Loucy (cell line): ENCODE results near the gene PGS1.

ENCODE experiments used
- H2AFZ ChIP-seq: fragments of 200-600 bp; sonication (generic); 2 replicates; pipeline ENCODE4 v1.6.0; 2016; ENCODE audit warnings: antibody characterized with exemption, mild to moderate bottlenecking, low read length, moderate library complexity
- H3F3A ChIP-seq: fragments of 200-600 bp; 2 replicates; pipeline ENCODE4 v1.6.0; 2016; ENCODE audit warnings: antibody characterized with exemption, low read depth, mild to moderate bottlenecking
- H3K27me3 ChIP-seq: fragments of 200-600 bp; sonication (generic); 2 replicates; pipeline ENCODE4 v1.6.1; 2014; ENCODE audit warnings: low read length, mild to moderate bottlenecking; ENCODE audit not compliant: insufficient read depth, poor library complexity, severe bottlenecking
- H3K36me3 ChIP-seq: fragments of 200-600 bp; sonication (generic); 2 replicates; pipeline ENCODE4 v1.6.1; 2016; ENCODE audit warnings: low read length; ENCODE audit not compliant: insufficient read depth
- H3K4me1 ChIP-seq: fragments of 200-600 bp; sonication (generic); 2 replicates; pipeline ENCODE4 v1.5.1; 2014; ENCODE audit warnings: low read length, mild to moderate bottlenecking; ENCODE audit not compliant: insufficient read depth, poor library complexity, severe bottlenecking
- H3K4me2 ChIP-seq: fragments of 200-600 bp; sonication (generic); 2 replicates; pipeline ENCODE4 v1.6.0; 2014; ENCODE audit warnings: antibody characterized with exemption, low read length, low read depth, mild to moderate bottlenecking; ENCODE audit not compliant: poor library complexity, severe bottlenecking
- H3K4me3 ChIP-seq: fragments of 200-600 bp; sonication (generic); 2 replicates; pipeline ENCODE4 v1.5.1; 2014; ENCODE audit warnings: low read length, mild to moderate bottlenecking, mixed read lengths; ENCODE audit not compliant: poor library complexity, severe bottlenecking
- H3K79me2 ChIP-seq: fragments of 200-600 bp; sonication (generic); 2 replicates; pipeline ENCODE4 v1.6.1; 2014; ENCODE audit warnings: low read length; ENCODE audit not compliant: insufficient read depth
- H3K9ac ChIP-seq: fragments of 200-600 bp; sonication (generic); 2 replicates; pipeline ENCODE4 v1.6.0; 2014; ENCODE audit warnings: mild to moderate bottlenecking, low read depth, low read length, moderate library complexity; ENCODE audit not compliant: poor library complexity, severe bottlenecking
- H3K9me2 ChIP-seq: fragments of 200-600 bp; sonication (generic); replicated peaks from 2 replicates; pipeline ENCODE4 v1.6.1; 2016; ENCODE audit warnings: low read depth, low read length, mixed read lengths
- H3K9me3 ChIP-seq: fragments of 200-600 bp; sonication (generic); 2 replicates; pipeline ENCODE4 v1.6.1; 2014; ENCODE audit warnings: mild to moderate bottlenecking, antibody characterized with exemption, low read length, low read depth; ENCODE audit not compliant: insufficient read depth
- H4K20me1 ChIP-seq: fragments of 200-600 bp; sonication (generic); 2 replicates; pipeline ENCODE4 v1.6.0; 2014; ENCODE audit warnings: antibody characterized with exemption, low read length, mild to moderate bottlenecking; ENCODE audit not compliant: insufficient read depth, poor library complexity, severe bottlenecking
- CTCF ChIP-seq: fragments of 200-600 bp; sonication (generic); conservative IDR thresholded peaks from 2 replicates; pipeline ENCODE4 v1.5.1; 2014; ENCODE audit warnings: mild to moderate bottlenecking, antibody characterized with exemption, low read length
- EZH2phosphoT487 ChIP-seq: fragments of 200-600 bp; IDR thresholded peaks from 2 replicates; pipeline ENCODE4 v1.6.1; 2018; ENCODE audit warnings: antibody characterized with exemption, mild to moderate bottlenecking, moderate library complexity, borderline replicate concordance

The PGS1 gene

GRCh38 chr17:78401246-78401645 lies 22.8 kb downstream of the PGS1 start:
- Histone ChIP-seq H3K9me3 (no peaks in the 10 kb centered on the region), H3K27me3 (no peaks in the 10 kb centered on the region), H3K79me2 (peaks cover 6% of the 10 kb centered on the region; the same call in 1 of the 2 replicates), H3K36me3 (peaks cover 95% of the 10 kb centered on the region), H3K4me2 (no peak overlapping the region), H2AFZ (no peak overlapping the region), H3F3A (no peaks in the 10 kb centered on the region), H3K4me3 (no peak overlapping the region), H3K4me1 (no peaks in the 10 kb centered on the region), H3K9me2 (no peaks in the 10 kb centered on the region), H3K9ac (no peak overlapping the region), H4K20me1 (no peaks in the 10 kb centered on the region)
- TF ChIP-seq CTCF (no peak), EZH2phosphoT487 (no peak)

DNA sequence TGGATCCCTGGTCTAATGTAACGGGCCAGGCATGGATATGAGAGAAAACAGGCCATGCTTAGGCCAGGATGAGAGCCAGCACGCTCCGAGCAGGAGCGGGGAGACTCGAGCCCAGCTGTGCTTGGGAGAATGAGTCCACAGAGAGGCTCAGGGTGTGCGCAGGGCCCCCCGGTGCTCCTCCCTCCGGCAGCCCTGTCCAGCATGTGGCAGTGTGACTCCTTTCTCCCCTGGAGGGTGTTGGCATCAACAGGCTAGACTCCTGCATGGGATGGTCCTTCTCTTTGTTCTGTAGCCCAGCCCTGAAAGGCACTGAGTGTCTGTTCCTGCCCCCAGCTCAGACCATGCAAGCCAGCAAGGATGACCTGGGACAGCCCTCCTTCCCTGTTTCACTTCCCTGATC lies 23.4 kb downstream of the PGS1 start:
- no peaks in the 10 kb centered on the region for H3F3A ChIP-seq
- no peak overlapping the region for H3K4me2 ChIP-seq
- H3K36me3 ChIP-seq = peaks cover 95% of the 10 kb centered on the region
- peaks cover 10% of the 10 kb centered on the region; the same call in 1 of the 2 replicates for H3K79me2 ChIP-seq
- no peak overlapping the region for H2AFZ ChIP-seq
- H3K4me3 ChIP-seq = no peak overlapping the region
- no peaks in the 10 kb centered on the region for H3K9me3 ChIP-seq
- no peaks in the 10 kb centered on the region for H3K4me1 ChIP-seq
- no peak overlapping the region for H3K9ac ChIP-seq
- H3K27me3 ChIP-seq = no peaks in the 10 kb centered on the region
- TF ChIP-seq EZH2phosphoT487 (no peak), CTCF (no peak)
- no peaks in the 10 kb centered on the region for H4K20me1 ChIP-seq
- no peaks in the 10 kb centered on the region for H3K9me2 ChIP-seq

- H4K20me1 ChIP-seq = peaks cover 6% of the 10 kb centered on the region
- no peak overlapping the region for H2AFZ ChIP-seq
- no peak overlapping the region for H3K4me3 ChIP-seq
- H3K36me3 ChIP-seq = peaks cover 96% of the 10 kb centered on the region; the same call in 1 of the 2 replicates
- H3K9me2 ChIP-seq = no peaks in the 10 kb centered on the region
- H3K79me2 ChIP-seq = peaks cover 26% of the 10 kb centered on the region; the same call in 1 of the 2 replicates
- no peaks in the 10 kb centered on the region for H3F3A ChIP-seq
- no peak overlapping the region for H3K9ac ChIP-seq
- TF ChIP-seq EZH2phosphoT487 = no peak
- no peak for TF ChIP-seq CTCF
- no peaks in the 10 kb centered on the region for H3K4me1 ChIP-seq
- no peak overlapping the region for H3K4me2 ChIP-seq
- H3K27me3 ChIP-seq = no peaks in the 10 kb centered on the region
- H3K9me3 ChIP-seq = no peaks in the 10 kb centered on the region
Observed at GRCh38 chr17:78403822-78404221, 25.4 kb downstream of the PGS1 start.
